NCI-H2227 (cell line): ENCODE measurements around the gene GNAT2.

ENCODE experiments used
- DNase-seq: peaks from one replicate; lab custom pipeline; 2025; ENCODE audit not compliant: unreplicated experiment; lab: John Stamatoyannopoulos, UW

The GNAT2 gene

GRCh38 chr1:109642626-109643025, 23.2 kb upstream of the GNAT2 start:
- no peak for DNase-seq

GRCh38 chr1:109641861-109642260, 22.4 kb upstream of the GNAT2 start:
- DNase-seq, result no peak

GRCh38 chr1:109641078-109641740, 21.8 kb upstream of the GNAT2 start:
- DNase-seq, result no peak

GRCh38 chr1:109640285-109640865, 21.0 kb upstream of the GNAT2 start:
- peak; percentile 81 for DNase-seq

GRCh38 chr1:109639841-109640184, 20.4 kb upstream of the GNAT2 start:
- DNase-seq, result no peak

- no peak for DNase-seq
Measured at GRCh38 chr1:109639063-109639840, 19.8 kb upstream of the GNAT2 start.

- DNase-seq, result no peak
Measured at GRCh38 chr1:109637446-109637845, 18.0 kb upstream of the GNAT2 start.

- DNase-seq, result peak; percentile 49
Measured at GRCh38 chr1:109636201-109636952, 17.0 kb upstream of the GNAT2 start.

GRCh38 chr1:109635862-109636200, 16.4 kb upstream of the GNAT2 start:
- DNase-seq, result no peak

- DNase-seq, result no peak
Measured at GRCh38 chr1:109634771-109635750, 15.6 kb upstream of the GNAT2 start.

- no peak for DNase-seq
Measured at GRCh38 chr1:109634292-109634691, 14.9 kb upstream of the GNAT2 start.

- peak; percentile 84 for DNase-seq
Measured at GRCh38 chr1:109632671-109633346, 13.4 kb upstream of the GNAT2 start.

GRCh38 chr1:109631513-109632505, 12.4 kb upstream of the GNAT2 start:
- no peak for DNase-seq

GRCh38 chr1:109630898-109631512, 11.6 kb upstream of the GNAT2 start:
- DNase-seq, result no peak

- no peak for DNase-seq
Measured at GRCh38 chr1:109630081-109630897, 10.9 kb upstream of the GNAT2 start.

- DNase-seq, result no peak
Measured at GRCh38 chr1:109629372-109630030, 10.1 kb upstream of the GNAT2 start.
